ENCODE data around the gene CORIN.
"Not testable (repeated sequence)": the region's sequence is repeated elsewhere in the genome, so short reads cannot be mapped to it uniquely, and the experiment has no call there.

The CORIN gene

GRCh38 chr4:47696823-47697222 lies 141.0 kb downstream of the CORIN start:
- no peak overlapping the region for H3K4me3 ChIP-seq (ENCODE audit: low read depth, low read length)
- no peak for TF ChIP-seq CTCF (IDR thresholded peaks at IDR 0.05; ENCODE audit: low read depth, low read length, missing control alignments)
- no peak for DNase-seq (ENCODE audit: low read depth)
- in situ Hi-C loops (cut with HindIII; ENCODE audit: low sequenced_read_pairs): no loop called here

- no peak for DNase-seq (ENCODE audit: low read depth)
- no peak for TF ChIP-seq CTCF (IDR thresholded peaks at IDR 0.05; ENCODE audit: low read depth, low read length, missing control alignments)
- in situ Hi-C loops (cut with HindIII; ENCODE audit: low sequenced_read_pairs): no loop called here
- no peak overlapping the region for H3K4me3 ChIP-seq (ENCODE audit: low read depth, low read length)
These were observed 142.6 kb downstream of the CORIN start for GRCh38 chr4:47695260-47695659.

DNA sequence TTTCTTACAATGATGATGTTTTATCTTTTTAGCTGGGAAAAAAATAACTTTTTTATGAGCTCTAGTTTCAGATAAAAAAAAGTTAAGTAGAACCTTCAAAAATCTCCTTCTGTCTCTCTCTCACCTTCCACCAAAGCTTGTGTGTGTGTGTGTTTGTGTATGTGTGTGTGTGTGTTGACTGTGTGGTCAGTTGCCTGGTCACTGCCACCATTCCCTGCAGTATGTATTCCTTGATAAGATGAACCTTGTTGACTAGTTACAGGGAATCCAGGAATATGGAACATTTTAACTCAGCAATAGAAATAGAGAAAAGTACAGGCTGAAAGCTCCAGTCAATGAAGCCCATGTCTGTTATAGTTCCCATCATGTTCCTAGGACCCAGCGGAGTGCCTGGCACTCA lies 143.5 kb downstream of the CORIN start:
- no peak for TF ChIP-seq CTCF (IDR thresholded peaks at IDR 0.05; ENCODE audit: low read depth, low read length, missing control alignments)
- no peak overlapping the region for H3K4me3 ChIP-seq (ENCODE audit: low read depth, low read length)
- DNase-seq (ENCODE audit: low read depth): no peak
- in situ Hi-C loops (cut with HindIII; ENCODE audit: low sequenced_read_pairs): no loop called here

DNA sequence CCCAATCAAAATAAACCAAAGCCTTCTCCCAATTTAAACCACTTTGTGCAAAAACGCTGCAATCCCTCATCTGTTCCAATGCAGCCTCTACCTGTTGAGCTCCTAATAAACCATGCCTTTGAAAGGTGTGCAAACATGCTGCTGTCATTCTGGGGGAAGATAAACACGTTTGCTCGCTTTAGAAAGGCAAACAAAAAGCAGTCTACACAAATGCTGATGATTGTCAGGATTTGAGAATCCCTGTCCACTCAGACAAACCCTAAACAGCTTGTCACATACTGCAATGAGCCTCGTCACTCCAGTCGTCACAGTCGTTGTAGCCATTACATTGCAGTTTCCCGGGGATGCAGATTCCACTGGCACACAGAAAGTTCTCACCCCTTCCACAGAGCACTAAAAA lies 145.2 kb downstream of the CORIN start:
- TF ChIP-seq CTCF (IDR thresholded peaks at IDR 0.05; ENCODE audit: low read depth, low read length, missing control alignments): no peak
- in situ Hi-C loops (cut with HindIII; ENCODE audit: low sequenced_read_pairs): no loop called here

GRCh38 chr4:47691757-47692383 lies 146.0 kb downstream of the CORIN start:
- in situ Hi-C loops (cut with HindIII; ENCODE audit: low sequenced_read_pairs); DNase-seq (ENCODE audit: low read depth): not testable (repeated sequence)

More for the DNA sequence above, 145.2 kb downstream of the CORIN start:
- DNase-seq (ENCODE audit: low read depth): no peak
- no peak overlapping the region for H3K4me3 ChIP-seq (ENCODE audit: low read depth, low read length)

DNA sequence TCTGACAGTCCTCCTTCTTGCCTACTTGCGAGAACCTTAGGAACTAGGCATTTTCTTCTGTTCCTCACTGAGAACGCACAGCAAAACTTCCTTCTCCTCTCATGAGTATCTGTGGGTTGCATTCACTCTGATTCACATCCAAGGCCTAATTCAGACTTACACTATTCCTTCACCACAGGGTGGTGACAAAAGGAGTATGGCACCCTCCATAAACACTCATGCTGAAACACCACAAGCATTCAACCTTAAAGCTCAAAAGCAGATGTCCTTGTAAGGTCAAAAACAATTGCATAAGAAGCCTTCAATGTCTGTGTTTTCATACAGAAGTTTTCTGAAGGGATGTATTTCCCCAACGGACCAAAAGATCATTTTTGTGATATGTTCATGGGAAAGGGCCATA lies 147.3 kb downstream of the CORIN start:
- DNase-seq (ENCODE audit: low read depth): no peak
- in situ Hi-C loops (cut with HindIII; ENCODE audit: low sequenced_read_pairs): no loop called here
- no peak for TF ChIP-seq CTCF (IDR thresholded peaks at IDR 0.05; ENCODE audit: low read depth, low read length, missing control alignments)
- no peak overlapping the region for H3K4me3 ChIP-seq (ENCODE audit: low read depth, low read length)

More at GRCh38 chr4:47691757-47692383, 146.0 kb downstream of the CORIN start:
- not testable (repeated sequence) for H3K4me3 ChIP-seq (ENCODE audit: low read depth, low read length)

- H3K4me3 ChIP-seq (ENCODE audit: low read depth, low read length): no peak overlapping the region
- in situ Hi-C loops (cut with HindIII; ENCODE audit: low sequenced_read_pairs): no loop called here
- peak; percentile 61 for TF ChIP-seq CTCF (IDR thresholded peaks at IDR 0.05; ENCODE audit: low read depth, low read length, missing control alignments)
- no peak for DNase-seq (ENCODE audit: low read depth)
These were observed 151.5 kb downstream of the CORIN start for GRCh38 chr4:47686294-47686872.

Data from astrocyte of the cerebellum (primary cell).